ENCODE data around the gene NFATC2IP.
"Not testable (repeated sequence)": the region's sequence is repeated elsewhere in the genome, so short reads cannot be mapped to it uniquely, and the experiment has no call there.

Gene NFATC2IP

DNA sequence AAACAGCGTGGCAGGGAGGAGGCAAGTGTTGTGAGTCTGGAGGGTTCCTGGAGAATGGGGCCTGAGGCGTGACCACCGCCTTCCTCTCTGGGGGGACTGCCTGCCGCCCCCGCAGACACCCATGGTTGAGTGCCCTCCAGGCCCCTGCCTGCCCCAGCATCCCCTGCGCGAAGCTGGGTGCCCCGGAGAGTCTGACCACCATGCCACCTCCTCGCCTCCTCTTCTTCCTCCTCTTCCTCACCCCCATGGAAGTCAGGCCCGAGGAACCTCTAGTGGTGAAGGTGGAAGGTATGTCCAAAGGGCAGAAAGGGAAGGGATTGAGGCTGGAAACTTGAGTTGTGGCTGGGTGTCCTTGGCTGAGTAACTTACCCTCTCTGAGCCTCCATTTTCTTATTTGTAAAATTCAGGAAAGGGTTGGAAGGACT, 18.9 kb upstream of the NFATC2IP start, which contains the start of gene CD19:
Gene CD19 (plus strand): TSS at position 171 of the 425 bp plus-strand sequence. CDS start 30 bp downstream, at position 201.
- peak within 1 kb of the TSS; percentile 21 for H3K4me3 ChIP-seq (ENCODE audit: low read length)
- H3K27me3 ChIP-seq (ENCODE audit: control insufficient read depth, insufficient read depth, low read length) = no peaks in the 10 kb centered on the region
- no peak within 1 kb of the TSS for H3K27ac ChIP-seq (ENCODE audit: low read depth, low read length)
- no peaks in the 10 kb centered on the region for H3K36me3 ChIP-seq (ENCODE audit: control insufficient read depth, insufficient read depth, low read length)
- H3K4me1 ChIP-seq (ENCODE audit: control insufficient read depth, insufficient read depth, low read length) = no peaks in the 10 kb centered on the region
- no peak within 1 kb of the TSS for H3K9ac ChIP-seq (ENCODE audit: low read length)

GRCh38 chr16:28932339-28933141, 18.2 kb upstream of the NFATC2IP start:
- H3K27ac ChIP-seq (ENCODE audit: low read depth, low read length) = no peak overlapping the region
- no peaks in the 10 kb centered on the region for H3K4me1 ChIP-seq (ENCODE audit: control insufficient read depth, insufficient read depth, low read length)

GRCh38 chr16:28933171-28933570, 17.6 kb upstream of the NFATC2IP start:
- H3K36me3 ChIP-seq (ENCODE audit: control insufficient read depth, insufficient read depth, low read length) = no peaks in the 10 kb centered on the region
- H3K27ac ChIP-seq (ENCODE audit: low read depth, low read length) = no peak overlapping the region
- H3K4me1 ChIP-seq (ENCODE audit: control insufficient read depth, insufficient read depth, low read length) = no peaks in the 10 kb centered on the region
- peak overlapping the region; percentile 21 for H3K4me3 ChIP-seq (ENCODE audit: low read length)
- H3K9ac ChIP-seq (ENCODE audit: low read length) = no peak overlapping the region
- H3K27me3 ChIP-seq (ENCODE audit: control insufficient read depth, insufficient read depth, low read length) = no peaks in the 10 kb centered on the region

More at GRCh38 chr16:28932339-28933141, 18.2 kb upstream of the NFATC2IP start:
- no peaks in the 10 kb centered on the region for H3K27me3 ChIP-seq (ENCODE audit: control insufficient read depth, insufficient read depth, low read length)
- H3K9ac ChIP-seq (ENCODE audit: low read length) = no peak overlapping the region
- peak overlapping the region; percentile 21 for H3K4me3 ChIP-seq (ENCODE audit: low read length)
- no peaks in the 10 kb centered on the region for H3K36me3 ChIP-seq (ENCODE audit: control insufficient read depth, insufficient read depth, low read length)

DNA sequence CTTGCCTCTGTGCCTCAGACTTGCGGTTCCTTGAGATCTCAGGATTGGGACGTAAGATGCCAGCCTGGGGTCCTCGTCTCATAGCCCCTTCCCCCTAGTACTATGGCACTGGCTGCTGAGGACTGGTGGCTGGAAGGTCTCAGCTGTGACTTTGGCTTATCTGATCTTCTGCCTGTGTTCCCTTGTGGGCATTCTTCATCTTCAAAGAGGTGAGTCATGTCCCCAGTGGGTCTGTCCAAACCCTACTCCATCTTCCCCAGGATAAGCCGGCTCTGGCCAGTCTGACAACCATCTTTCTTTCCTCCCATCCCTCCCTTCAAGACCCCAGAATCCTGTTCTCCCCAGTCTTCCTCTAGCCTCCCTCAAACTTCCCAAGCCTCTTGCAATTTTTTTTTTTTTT, 15.4 kb upstream of the NFATC2IP start:
- no peaks in the 10 kb centered on the region for H3K36me3 ChIP-seq (ENCODE audit: control insufficient read depth, insufficient read depth, low read length)
- H3K4me1 ChIP-seq (ENCODE audit: control insufficient read depth, insufficient read depth, low read length) = no peaks in the 10 kb centered on the region
- no peak overlapping the region for H3K27ac ChIP-seq (ENCODE audit: low read depth, low read length)
- no peak overlapping the region for H3K9ac ChIP-seq (ENCODE audit: low read length)
- no peaks in the 10 kb centered on the region for H3K27me3 ChIP-seq (ENCODE audit: control insufficient read depth, insufficient read depth, low read length)
- H3K4me3 ChIP-seq (ENCODE audit: low read length) = no peak overlapping the region

DNA sequence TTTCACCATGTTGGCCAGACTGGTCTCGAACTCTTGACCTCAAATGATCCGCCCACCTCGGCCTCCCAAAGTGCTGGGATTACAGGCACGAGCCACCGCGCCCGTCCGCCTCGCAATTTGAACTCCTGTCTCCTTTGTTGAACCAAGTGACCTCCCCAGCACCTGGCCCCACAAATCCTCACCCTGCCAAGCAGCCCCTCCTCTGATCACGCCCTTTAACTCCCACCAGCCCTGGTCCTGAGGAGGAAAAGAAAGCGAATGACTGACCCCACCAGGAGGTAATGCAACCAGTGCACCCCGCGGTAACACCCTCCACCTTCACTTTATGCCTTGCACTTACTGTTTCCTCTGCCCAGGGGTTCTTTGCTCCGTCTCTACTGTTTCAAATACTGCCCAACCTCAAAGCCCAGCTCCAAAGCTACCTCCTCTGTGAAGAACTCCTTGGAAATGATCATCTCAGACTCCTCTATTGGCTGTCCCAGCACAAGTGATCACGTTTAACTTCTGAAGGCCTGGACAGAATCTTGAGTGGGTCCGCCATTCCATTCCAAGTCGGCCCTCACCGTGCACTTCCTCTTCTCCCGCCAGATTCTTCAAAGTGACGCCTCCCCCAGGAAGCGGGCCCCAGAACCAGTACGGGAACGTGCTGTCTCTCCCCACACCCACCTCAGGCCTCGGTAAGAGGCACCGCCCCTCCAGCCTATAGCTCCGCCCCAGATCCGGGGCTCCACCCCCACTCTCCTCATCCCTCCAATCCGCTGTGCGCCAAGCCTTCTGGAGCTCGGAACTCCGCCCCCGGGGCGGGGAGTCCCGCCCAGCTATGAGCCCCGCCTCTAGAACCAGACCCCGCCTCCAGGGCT, 14.6 kb upstream of the NFATC2IP start:
- H3K4me1 ChIP-seq (ENCODE audit: control insufficient read depth, insufficient read depth, low read length) = no peaks in the 10 kb centered on the region
- no peak overlapping the region for H3K27ac ChIP-seq (ENCODE audit: low read depth, low read length)
- H3K27me3 ChIP-seq (ENCODE audit: control insufficient read depth, insufficient read depth, low read length) = no peaks in the 10 kb centered on the region
- H3K9ac ChIP-seq (ENCODE audit: low read length) = no peak overlapping the region
- H3K4me3 ChIP-seq (ENCODE audit: low read length) = peak overlapping the region; percentile 5
- H3K36me3 ChIP-seq (ENCODE audit: control insufficient read depth, insufficient read depth, low read length) = no peaks in the 10 kb centered on the region

- Histone ChIP-seq H3K4me1 (ENCODE audit: control insufficient read depth, insufficient read depth, low read length) (no peaks in the 10 kb centered on the region), H3K9ac (ENCODE audit: low read length) (no peak overlapping the region), H3K27ac (ENCODE audit: low read depth, low read length) (no peak overlapping the region), H3K4me3 (ENCODE audit: low read length) (peak overlapping the region; percentile 5), H3K36me3 (ENCODE audit: control insufficient read depth, insufficient read depth, low read length) (no peaks in the 10 kb centered on the region), H3K27me3 (ENCODE audit: control insufficient read depth, insufficient read depth, low read length) (no peaks in the 10 kb centered on the region)
Measured at GRCh38 chr16:28936784-28937155, 14.0 kb upstream of the NFATC2IP start.

- H3K27me3 ChIP-seq (ENCODE audit: control insufficient read depth, insufficient read depth, low read length) = no peaks in the 10 kb centered on the region
- H3K4me3 ChIP-seq (ENCODE audit: low read length) = no peak overlapping the region
- no peak overlapping the region for H3K9ac ChIP-seq (ENCODE audit: low read length)
- no peaks in the 10 kb centered on the region for H3K4me1 ChIP-seq (ENCODE audit: control insufficient read depth, insufficient read depth, low read length)
- H3K27ac ChIP-seq (ENCODE audit: low read depth, low read length) = no peak overlapping the region
- H3K36me3 ChIP-seq (ENCODE audit: control insufficient read depth, insufficient read depth, low read length) = no peaks in the 10 kb centered on the region
Measured at GRCh38 chr16:28937222-28937876, 13.4 kb upstream of the NFATC2IP start.

DNA sequence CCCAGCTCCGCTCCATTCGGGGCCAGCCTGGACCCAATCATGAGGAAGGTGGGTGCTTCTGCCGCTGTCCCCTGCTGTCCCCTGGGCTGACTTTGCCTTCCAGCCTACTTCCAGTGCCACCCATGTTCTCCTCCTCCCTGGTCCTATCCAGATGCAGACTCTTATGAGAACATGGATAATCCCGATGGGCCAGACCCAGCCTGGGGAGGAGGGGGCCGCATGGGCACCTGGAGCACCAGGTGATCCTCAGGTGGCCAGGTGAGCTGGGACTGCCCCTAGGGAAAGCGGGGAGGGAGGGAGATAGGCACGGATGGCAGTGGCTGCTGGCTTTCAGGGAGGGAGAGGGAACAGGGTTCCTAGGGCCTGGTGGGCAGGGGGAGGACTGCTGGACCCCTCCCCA, 12.0 kb upstream of the NFATC2IP start:
- Histone ChIP-seq H3K4me1 (ENCODE audit: control insufficient read depth, insufficient read depth, low read length) (no peaks in the 10 kb centered on the region), H3K4me3 (ENCODE audit: low read length) (no peak overlapping the region), H3K27me3 (ENCODE audit: control insufficient read depth, insufficient read depth, low read length) (no peaks in the 10 kb centered on the region), H3K36me3 (ENCODE audit: control insufficient read depth, insufficient read depth, low read length) (no peaks in the 10 kb centered on the region), H3K27ac (ENCODE audit: low read depth, low read length) (no peak overlapping the region), H3K9ac (ENCODE audit: low read length) (no peak overlapping the region)

DNA sequence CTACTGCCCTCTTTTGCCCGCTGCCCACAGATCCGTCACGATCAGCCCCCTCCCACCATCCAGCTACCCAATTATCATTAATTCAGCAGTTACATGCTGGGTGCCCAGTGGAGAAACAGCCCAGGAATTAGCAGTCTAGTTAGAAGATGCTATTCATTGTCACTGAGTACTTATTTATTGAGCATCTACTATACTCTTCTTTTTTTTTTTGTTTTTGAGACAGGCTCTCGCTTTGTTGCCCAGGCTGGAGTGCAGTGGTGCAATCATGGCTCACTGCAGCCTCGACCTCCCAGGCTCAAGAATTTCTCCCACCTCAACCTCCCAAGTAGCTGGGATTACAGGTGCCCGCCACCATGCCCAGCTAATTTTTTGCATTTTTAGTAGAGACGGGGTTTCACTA, 10.9 kb upstream of the NFATC2IP start:
- not testable (repeated sequence) for H3K36me3 ChIP-seq (ENCODE audit: control insufficient read depth, insufficient read depth, low read length); H3K27me3 ChIP-seq (ENCODE audit: control insufficient read depth, insufficient read depth, low read length); H3K4me3 ChIP-seq (ENCODE audit: low read length); H3K27ac ChIP-seq (ENCODE audit: low read depth, low read length); H3K9ac ChIP-seq (ENCODE audit: low read length); H3K4me1 ChIP-seq (ENCODE audit: control insufficient read depth, insufficient read depth, low read length)

- H3K4me1 ChIP-seq (ENCODE audit: control insufficient read depth, insufficient read depth, low read length) = peaks cover 5% of the 10 kb centered on the region
- H3K9ac ChIP-seq (ENCODE audit: low read length) = no peak overlapping the region
- no peak overlapping the region for H3K27ac ChIP-seq (ENCODE audit: low read depth, low read length)
- H3K4me3 ChIP-seq (ENCODE audit: low read length) = no peak overlapping the region
- H3K27me3 ChIP-seq (ENCODE audit: control insufficient read depth, insufficient read depth, low read length) = no peaks in the 10 kb centered on the region
- H3K36me3 ChIP-seq (ENCODE audit: control insufficient read depth, insufficient read depth, low read length) = no peaks in the 10 kb centered on the region
Measured at GRCh38 chr16:28943281-28943680, 7.5 kb upstream of the NFATC2IP start.

DNA sequence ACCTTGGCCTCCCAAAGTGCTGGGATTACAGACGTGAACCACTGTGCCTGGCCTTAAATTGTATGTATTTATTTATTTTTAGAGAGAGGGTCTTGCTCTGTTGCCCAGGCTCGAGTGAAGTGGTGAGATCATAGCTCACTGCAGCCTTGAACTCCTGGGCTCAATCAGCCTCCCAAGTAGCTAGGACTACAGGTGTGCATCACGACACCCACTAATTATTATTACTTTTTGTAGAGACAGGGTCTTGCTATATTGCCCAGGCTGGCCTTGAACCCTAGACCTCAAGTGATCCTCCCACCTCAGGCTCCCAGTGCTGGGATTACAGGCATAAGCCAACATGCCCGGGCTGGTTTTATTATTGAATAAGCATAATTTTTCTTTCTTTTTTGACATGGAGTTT, 4.1 kb upstream of the NFATC2IP start:
- Histone ChIP-seq H3K27ac (ENCODE audit: low read depth, low read length) (no peak overlapping the region), H3K4me3 (ENCODE audit: low read length) (no peak overlapping the region), H3K27me3 (ENCODE audit: control insufficient read depth, insufficient read depth, low read length) (no peaks in the 10 kb centered on the region), H3K36me3 (ENCODE audit: control insufficient read depth, insufficient read depth, low read length) (no peaks in the 10 kb centered on the region), H3K4me1 (ENCODE audit: control insufficient read depth, insufficient read depth, low read length) (peaks cover 8% of the 10 kb centered on the region), H3K9ac (ENCODE audit: low read length) (no peak overlapping the region)

- Histone ChIP-seq H3K27me3 (ENCODE audit: control insufficient read depth, insufficient read depth, low read length) (no peaks in the 10 kb centered on the region), H3K27ac (ENCODE audit: low read depth, low read length) (no peak overlapping the region), H3K9ac (ENCODE audit: low read length) (peak overlapping the region; percentile 62), H3K36me3 (ENCODE audit: control insufficient read depth, insufficient read depth, low read length) (peaks cover 21% of the 10 kb centered on the region), H3K4me3 (ENCODE audit: low read length) (peak overlapping the region; percentile 86), H3K4me1 (ENCODE audit: control insufficient read depth, insufficient read depth, low read length) (peaks cover 8% of the 10 kb centered on the region)
Measured at GRCh38 chr16:28951410-28951943, 740 bp downstream of the NFATC2IP start.

Measured in rectal smooth muscle tissue (tissue), 1 donor.